GM12873 (cell line): ENCODE measurements around the gene HMGCS1.

Experiments
- TF ChIP-seq, protein P1 (sequence below): IDR thresholded peaks from 2 replicates; pipeline ENCODE4 v1.5.1; 2012; ENCODE audit warnings: low read depth, mild to moderate bottlenecking, moderate library complexity, low read length, control low read depth; ENCODE audit not compliant: insufficient read depth; ENCODE audit errors: missing control alignments

HMGCS1 gene

DNA sequence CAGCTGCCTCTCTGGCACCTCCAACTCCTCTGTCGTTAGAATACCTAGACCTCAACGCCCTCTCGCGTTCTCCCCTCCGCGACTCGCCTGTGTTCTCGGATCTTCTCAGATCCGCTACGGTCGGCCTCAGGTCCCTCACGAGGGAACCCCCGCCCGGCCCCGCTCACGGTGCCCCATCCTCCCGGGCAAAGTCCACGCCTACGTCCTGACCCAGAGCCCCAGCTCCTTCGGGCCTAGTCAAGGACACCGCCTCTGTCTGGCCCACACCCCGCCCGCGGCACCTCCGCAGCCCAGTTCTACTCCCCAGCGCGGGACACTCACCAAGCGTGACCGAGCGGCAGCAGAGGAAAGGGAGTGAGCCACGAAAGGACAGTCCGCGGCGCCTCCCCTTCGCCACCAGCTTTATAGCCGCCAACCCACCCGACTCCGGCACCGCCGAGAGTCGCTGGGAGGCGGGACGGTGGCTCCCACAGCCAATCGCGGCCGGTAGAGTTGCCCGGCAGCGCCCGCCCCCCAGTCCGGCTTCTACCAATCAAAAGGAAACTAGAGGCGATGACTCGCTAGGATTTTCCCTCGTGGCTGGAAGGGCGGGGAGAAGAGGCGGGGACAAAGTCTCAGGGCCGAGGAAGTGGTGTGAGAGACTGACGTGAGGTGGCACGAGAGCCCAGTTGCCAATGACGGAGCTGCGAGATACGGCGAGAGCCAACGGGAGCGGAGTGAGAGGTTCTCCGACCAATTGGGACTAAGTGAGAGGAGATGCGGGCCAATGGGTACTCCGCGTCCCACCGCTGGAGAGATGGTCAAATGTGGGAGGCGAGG is at the start of gene HMGCS1:
TSS of gene HMGCS1 (minus strand) at position 378 of the 819 bp plus-strand sequence. CDS start 14,447 bp downstream, outside the sequence.
- TF ChIP-seq, protein P1, sequence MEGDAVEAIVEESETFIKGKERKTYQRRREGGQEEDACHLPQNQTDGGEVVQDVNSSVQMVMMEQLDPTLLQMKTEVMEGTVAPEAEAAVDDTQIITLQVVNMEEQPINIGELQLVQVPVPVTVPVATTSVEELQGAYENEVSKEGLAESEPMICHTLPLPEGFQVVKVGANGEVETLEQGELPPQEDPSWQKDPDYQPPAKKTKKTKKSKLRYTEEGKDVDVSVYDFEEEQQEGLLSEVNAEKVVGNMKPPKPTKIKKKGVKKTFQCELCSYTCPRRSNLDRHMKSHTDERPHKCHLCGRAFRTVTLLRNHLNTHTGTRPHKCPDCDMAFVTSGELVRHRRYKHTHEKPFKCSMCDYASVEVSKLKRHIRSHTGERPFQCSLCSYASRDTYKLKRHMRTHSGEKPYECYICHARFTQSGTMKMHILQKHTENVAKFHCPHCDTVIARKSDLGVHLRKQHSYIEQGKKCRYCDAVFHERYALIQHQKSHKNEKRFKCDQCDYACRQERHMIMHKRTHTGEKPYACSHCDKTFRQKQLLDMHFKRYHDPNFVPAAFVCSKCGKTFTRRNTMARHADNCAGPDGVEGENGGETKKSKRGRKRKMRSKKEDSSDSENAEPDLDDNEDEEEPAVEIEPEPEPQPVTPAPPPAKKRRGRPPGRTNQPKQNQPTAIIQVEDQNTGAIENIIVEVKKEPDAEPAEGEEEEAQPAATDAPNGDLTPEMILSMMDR: no peak

DNA sequence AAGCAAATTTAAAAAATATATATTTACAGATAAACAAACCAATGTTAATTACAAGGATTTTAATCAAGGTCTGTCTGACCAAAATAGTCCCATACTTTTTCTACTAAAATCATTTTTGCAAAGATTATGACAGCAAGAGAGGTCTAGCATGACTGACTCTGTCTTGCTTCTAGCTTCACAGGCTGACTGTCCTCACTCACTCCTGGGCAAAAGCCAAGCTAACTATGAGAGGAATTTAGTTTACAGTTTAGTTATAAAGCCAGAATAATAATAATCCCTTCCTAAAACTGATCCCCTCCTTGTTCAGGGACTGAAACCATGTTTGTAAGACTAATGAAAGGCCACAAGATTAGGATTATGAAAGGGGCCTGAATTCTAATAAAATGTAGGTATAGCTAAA is 45.5 kb upstream of the HMGCS1 start:
- TF ChIP-seq, protein P1: no peak

DNA sequence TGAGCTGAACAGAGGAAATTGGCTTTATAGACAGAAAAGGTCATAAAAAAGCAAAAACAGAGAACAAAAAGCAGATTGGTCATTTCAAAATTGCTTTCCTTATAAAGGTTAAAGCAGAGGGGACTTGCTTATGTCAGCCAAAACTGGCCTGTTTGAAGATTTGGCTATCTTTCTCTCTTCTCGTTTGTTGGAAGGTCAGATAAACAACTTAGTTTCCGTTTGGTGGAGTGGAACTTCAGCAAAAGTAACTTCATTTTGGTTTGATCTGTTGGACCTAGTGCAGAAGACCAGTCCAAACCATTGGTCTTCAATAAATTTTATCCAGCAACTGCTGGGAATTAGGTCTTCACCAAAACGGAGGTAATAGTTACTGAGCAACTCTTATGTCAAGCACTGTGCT is 45.1 kb upstream of the HMGCS1 start:
- TF ChIP-seq, protein P1: no peak

DNA sequence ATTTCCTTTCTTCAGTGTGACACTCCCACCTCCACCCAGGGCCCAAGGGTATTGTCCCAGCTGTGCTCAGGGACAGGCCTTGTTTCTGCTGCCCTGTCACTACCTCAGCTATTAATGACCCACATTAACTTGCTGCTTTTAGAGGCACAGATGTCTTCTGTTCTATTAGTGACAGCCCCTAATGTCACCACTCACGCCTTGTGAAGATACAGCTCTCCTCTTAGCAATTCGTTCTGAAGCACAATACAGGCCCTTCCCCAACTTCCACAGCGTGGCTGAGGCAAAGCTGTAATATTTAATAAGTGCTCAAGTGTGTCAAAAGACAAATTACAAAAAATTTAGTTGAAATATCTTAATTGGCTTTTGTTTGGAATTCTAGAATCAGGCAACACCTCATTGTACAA is 44.7 kb upstream of the HMGCS1 start:
- TF ChIP-seq, protein P1: no peak

DNA sequence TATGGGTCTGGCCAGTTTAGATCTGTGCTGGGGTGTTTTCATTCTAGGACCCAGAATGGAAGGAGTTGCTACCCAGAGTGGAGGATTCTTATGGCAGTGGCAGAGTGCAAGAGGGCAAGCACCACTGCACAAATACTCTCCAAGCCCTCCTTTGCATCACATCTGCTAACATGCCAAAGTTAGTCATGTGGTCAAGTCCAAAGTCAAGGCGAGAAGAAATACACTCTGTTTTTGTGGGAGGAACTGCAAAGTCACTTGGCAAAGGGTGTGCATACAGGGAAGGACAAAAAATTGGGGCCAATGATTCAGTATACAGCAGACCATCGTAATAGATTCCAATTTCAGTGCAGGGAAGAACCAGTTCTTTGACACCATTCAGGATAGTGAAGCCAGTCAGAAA is 43.9 kb upstream of the HMGCS1 start:
- TF ChIP-seq, protein P1: no peak

DNA sequence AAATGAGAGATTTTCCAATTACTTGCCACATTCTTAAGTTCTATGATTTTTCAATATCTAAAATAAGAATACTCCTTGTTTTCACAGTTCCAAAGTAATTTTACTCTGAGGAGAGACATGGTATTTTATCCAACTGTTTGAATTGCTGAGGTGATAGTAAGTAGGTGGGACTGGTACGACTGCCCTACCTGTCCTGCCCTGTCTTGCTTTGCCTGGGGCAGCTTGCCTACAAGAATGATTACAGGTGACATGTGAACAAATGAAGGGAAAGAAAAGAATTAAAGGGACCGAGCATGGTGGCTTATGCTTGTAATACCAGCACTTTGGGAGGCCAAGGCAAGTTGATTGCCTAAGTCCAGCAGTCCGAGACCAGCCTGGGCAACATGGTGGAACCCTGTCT is 41.6 kb upstream of the HMGCS1 start:
- TF ChIP-seq, protein P1: no peak

DNA sequence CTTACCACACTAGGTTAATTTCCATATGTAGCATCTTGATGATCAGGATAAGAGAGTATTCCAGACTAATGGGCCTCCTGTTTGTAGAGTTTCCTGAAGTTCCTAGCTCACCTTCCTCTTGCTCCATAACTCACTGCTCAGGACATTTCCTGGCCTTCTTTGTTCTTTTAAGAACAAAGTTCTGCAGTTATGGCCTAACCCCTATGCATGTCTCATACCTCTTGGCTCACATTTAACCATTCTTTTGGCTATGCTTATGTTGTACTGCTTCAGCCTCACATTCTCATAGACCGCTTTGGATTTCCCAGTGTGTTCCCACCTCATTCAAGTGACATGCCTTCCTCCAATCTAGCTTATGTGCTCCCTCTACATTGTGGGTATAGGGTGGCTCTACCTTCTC is 40.5 kb upstream of the HMGCS1 start:
- TF ChIP-seq, protein P1: no peak
